Measurements from ENCODE around the gene GPC6. TPM values are rescaled to one million over a fixed set of nuclear protein-coding genes. Genes with fewer than 3 reads are reported as not detected.

The GPC6 gene
- total RNA-seq, 4 donors from 2014 or later, result 2.7 to 5.7 (median 4.4) TPM

- H3K36me3 ChIP-seq, result no peaks in the 10 kb centered on the region
- no peak overlapping the region for H3K27ac ChIP-seq
- H3K4me3 ChIP-seq, result no peak overlapping the region
- H3K27me3 ChIP-seq, result no peaks in the 10 kb centered on the region
- H3K4me1 ChIP-seq, result no peaks in the 10 kb centered on the region
- TF ChIP-seq POLR2A (IDR thresholded peaks at IDR 0.05) (no peak), POLR2AphosphoS5 (IDR thresholded peaks at IDR 0.05) (no peak), EP300 (IDR thresholded peaks at IDR 0.05) (no peak)
- TF ChIP-seq, protein P1, sequence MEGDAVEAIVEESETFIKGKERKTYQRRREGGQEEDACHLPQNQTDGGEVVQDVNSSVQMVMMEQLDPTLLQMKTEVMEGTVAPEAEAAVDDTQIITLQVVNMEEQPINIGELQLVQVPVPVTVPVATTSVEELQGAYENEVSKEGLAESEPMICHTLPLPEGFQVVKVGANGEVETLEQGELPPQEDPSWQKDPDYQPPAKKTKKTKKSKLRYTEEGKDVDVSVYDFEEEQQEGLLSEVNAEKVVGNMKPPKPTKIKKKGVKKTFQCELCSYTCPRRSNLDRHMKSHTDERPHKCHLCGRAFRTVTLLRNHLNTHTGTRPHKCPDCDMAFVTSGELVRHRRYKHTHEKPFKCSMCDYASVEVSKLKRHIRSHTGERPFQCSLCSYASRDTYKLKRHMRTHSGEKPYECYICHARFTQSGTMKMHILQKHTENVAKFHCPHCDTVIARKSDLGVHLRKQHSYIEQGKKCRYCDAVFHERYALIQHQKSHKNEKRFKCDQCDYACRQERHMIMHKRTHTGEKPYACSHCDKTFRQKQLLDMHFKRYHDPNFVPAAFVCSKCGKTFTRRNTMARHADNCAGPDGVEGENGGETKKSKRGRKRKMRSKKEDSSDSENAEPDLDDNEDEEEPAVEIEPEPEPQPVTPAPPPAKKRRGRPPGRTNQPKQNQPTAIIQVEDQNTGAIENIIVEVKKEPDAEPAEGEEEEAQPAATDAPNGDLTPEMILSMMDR (IDR thresholded peaks at IDR 0.05), result no peak
- WGBS, result 50% methylated on average over 6 of the region's 6 CpGs
- DNase-seq (ENCODE audit: low spot score in 2 of 2), result no peak
- no peaks in the 10 kb centered on the region for H3K9me3 ChIP-seq
These were observed 8.8 kb upstream of the GPC6 start for GRCh38 chr13:93217721-93218261.

DNA sequence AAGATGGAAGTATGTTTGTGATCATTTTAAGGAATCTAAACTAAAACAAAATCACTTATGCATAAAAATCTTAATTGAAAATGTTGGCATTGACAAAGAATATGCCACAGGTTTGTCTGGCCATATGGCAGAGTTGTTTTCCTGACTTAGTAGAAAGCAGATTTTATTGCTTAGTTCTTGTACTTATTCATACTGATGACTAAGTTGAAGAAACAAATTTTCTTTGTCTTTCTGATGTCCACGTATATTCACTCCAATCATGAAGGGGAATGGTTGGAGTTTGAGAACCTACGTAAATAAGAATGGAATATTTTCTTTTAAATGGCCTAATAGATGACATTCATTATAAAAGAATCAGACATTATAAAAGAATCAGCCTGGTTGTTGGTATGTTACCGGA is 8.0 kb upstream of the GPC6 start:
- no peaks in the 10 kb centered on the region for H3K36me3 ChIP-seq
- H3K27ac ChIP-seq, result no peak overlapping the region
- H3K27me3 ChIP-seq, result no peaks in the 10 kb centered on the region
- H3K4me3 ChIP-seq, result no peak overlapping the region
- TF ChIP-seq EP300 (IDR thresholded peaks at IDR 0.05) (no peak), POLR2A (IDR thresholded peaks at IDR 0.05) (no peak), POLR2AphosphoS5 (IDR thresholded peaks at IDR 0.05) (no peak)
- TF ChIP-seq, protein P1 (IDR thresholded peaks at IDR 0.05), result no peak
- H3K9me3 ChIP-seq, result no peaks in the 10 kb centered on the region
- WGBS, result 92% methylated on average over 3 of the region's 3 CpGs
- no peaks in the 10 kb centered on the region for H3K4me1 ChIP-seq
- no peak for DNase-seq (ENCODE audit: low spot score in 2 of 2)

GRCh38 chr13:93220073-93220472 is 6.5 kb upstream of the GPC6 start:
- H3K4me1 ChIP-seq, result no peaks in the 10 kb centered on the region
- 43% methylated on average over 3 of the region's 3 CpGs for WGBS
- H3K9me3 ChIP-seq, result no peaks in the 10 kb centered on the region
- TF ChIP-seq, protein P1 (IDR thresholded peaks at IDR 0.05), result no peak
- no peak for TF ChIP-seq POLR2A (IDR thresholded peaks at IDR 0.05)
- no peak for TF ChIP-seq POLR2AphosphoS5 (IDR thresholded peaks at IDR 0.05)
- TF ChIP-seq EP300 (IDR thresholded peaks at IDR 0.05), result no peak
- no peaks in the 10 kb centered on the region for H3K27me3 ChIP-seq
- H3K36me3 ChIP-seq, result no peaks in the 10 kb centered on the region
- no peak overlapping the region for H3K4me3 ChIP-seq
- DNase-seq (ENCODE audit: low spot score in 2 of 2), result no peak
- no peak overlapping the region for H3K27ac ChIP-seq

DNA sequence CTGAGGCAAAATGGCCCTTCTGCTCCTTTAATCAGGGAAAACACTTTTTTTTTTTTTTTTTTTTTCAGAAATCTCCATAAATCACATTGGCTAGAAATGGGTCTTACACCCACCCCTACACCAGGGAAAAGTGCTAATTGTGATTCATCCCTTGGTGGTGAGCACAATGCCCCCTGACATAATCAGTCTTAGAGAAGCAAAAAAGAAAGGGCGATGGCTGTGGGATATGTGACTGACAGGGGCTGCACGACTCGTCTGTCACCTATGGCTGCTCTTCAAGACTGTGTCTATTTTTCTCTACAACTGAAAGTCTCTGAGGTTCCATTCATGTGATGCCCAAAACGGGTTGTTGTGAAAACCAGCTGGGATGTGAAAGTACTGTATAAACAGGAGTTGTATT is 3.6 kb upstream of the GPC6 start:
- H3K36me3 ChIP-seq, result no peaks in the 10 kb centered on the region
- no peak overlapping the region for H3K27ac ChIP-seq
- H3K4me1 ChIP-seq, result peaks cover 18% of the 10 kb centered on the region
- no peak for TF ChIP-seq EP300 (IDR thresholded peaks at IDR 0.05)
- TF ChIP-seq POLR2AphosphoS5 (IDR thresholded peaks at IDR 0.05), result no peak
- TF ChIP-seq, protein P1 (IDR thresholded peaks at IDR 0.05), result no peak
- TF ChIP-seq POLR2A (IDR thresholded peaks at IDR 0.05), result no peak
- 80% methylated on average over 4 of the region's 4 CpGs for WGBS
- no peak overlapping the region for H3K4me3 ChIP-seq
- peaks cover 12% of the 10 kb centered on the region for H3K27me3 ChIP-seq
- no peaks in the 10 kb centered on the region for H3K9me3 ChIP-seq
- no peak for DNase-seq (ENCODE audit: low spot score in 2 of 2)

DNA sequence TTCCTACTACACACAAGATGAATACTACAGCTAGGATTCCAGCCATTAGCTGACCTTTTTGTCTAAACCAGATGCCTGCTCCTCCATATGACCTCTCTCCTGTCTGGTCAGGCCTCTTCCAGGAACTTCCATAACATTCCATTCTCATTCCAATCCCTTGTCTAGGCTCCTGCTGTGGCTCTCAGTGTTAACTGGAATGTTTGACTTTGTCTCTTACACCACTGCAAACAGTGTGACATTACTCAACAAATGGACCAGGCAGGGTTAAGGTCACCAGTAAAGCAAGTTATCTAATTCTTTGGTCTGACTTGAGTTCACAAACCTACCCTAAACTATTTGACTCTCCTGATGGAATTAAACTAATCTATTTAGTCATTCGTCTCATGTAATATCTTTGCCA is 2.1 kb upstream of the GPC6 start:
- no peak for DNase-seq (ENCODE audit: low spot score in 2 of 2)
- Histone ChIP-seq H3K9me3 (no peaks in the 10 kb centered on the region), H3K4me1 (peaks cover 23% of the 10 kb centered on the region), H3K27me3 (peaks cover 17% of the 10 kb centered on the region), H3K36me3 (no peaks in the 10 kb centered on the region), H3K27ac (no peak overlapping the region), H3K4me3 (no peak overlapping the region)
- 95% methylated on average over 1 of the region's 1 CpG for WGBS
- TF ChIP-seq POLR2A (IDR thresholded peaks at IDR 0.05) (no peak), POLR2AphosphoS5 (IDR thresholded peaks at IDR 0.05) (no peak), EP300 (IDR thresholded peaks at IDR 0.05) (no peak)
- TF ChIP-seq, protein P1 (IDR thresholded peaks at IDR 0.05), result no peak

All from suprapubic skin (tissue), 4 donors.